MCF 10A (cell line): ENCODE measurements around the gene SESTD1. TPM values are rescaled to one million over a fixed set of nuclear protein-coding genes. Genes with fewer than 3 reads are reported as not detected.

Experiments
- BruUV-seq: library from RNA; stranded (reverse); fragments of 400-500 nt; replicated peaks from 2 replicates; lab custom pipeline; 2021; lab: Mats Ljungman, UMichigan
- CTCF ChIA-PET: fragments of 300-600 bp; sonication (Branson Sonifier 250); formaldehyde crosslinking; extraction: SDS; loops from one replicate; lab custom pipeline; 2021; ENCODE audit warnings: antibody characterized with exemption, inconsistent platforms; lab: Yijun Ruan, JAX
- POLR2A ChIA-PET: fragments of 300-600, 350-650 bp; sonication (Branson Sonifier 250); formaldehyde crosslinking; extraction: SDS; loops from one replicate; lab custom pipeline; 2020; ENCODE audit warnings: antibody characterized with exemption, inconsistent platforms; lab: Yijun Ruan, JAX
- DNase-seq: peaks from one replicate; pipeline ENCODE4 v3.0.0-alpha.2; 2018; ENCODE audit not compliant: unreplicated experiment
- H3K27ac Mint-ChIP-seq: one replicate; pipeline ENCODE4 v1.8.0; 2022; ENCODE audit warnings: mild to moderate bottlenecking, low read depth, mixed read lengths; ENCODE audit not compliant: unreplicated experiment
- H3K27me3 Mint-ChIP-seq: one replicate; pipeline ENCODE4 v1.8.0; 2022; ENCODE audit warnings: mixed read lengths; ENCODE audit not compliant: insufficient read depth, unreplicated experiment
- H3K36me3 Mint-ChIP-seq: one replicate; pipeline ENCODE4 v1.8.0; 2022; ENCODE audit warnings: mild to moderate bottlenecking, moderate library complexity, mixed read lengths; ENCODE audit not compliant: insufficient read depth, unreplicated experiment
- H3K4me1 Mint-ChIP-seq: one replicate; pipeline ENCODE4 v1.8.0; 2022; ENCODE audit warnings: mixed read lengths; ENCODE audit not compliant: insufficient read depth, unreplicated experiment
- H3K4me3 Mint-ChIP-seq: one replicate; pipeline ENCODE4 v1.8.0; 2022; ENCODE audit warnings: mild to moderate bottlenecking, moderate library complexity, mixed read lengths; ENCODE audit not compliant: unreplicated experiment
- H3K9me3 Mint-ChIP-seq: one replicate; pipeline ENCODE4 v1.8.0; 2022; ENCODE audit warnings: mixed read lengths; ENCODE audit not compliant: unreplicated experiment
- CTCF ChIP-seq: fragments of 200-600 bp; IDR thresholded peaks from one replicate; pipeline ENCODE4 v1.8.0; 2022; ENCODE audit warnings: antibody characterized with exemption, mild to moderate bottlenecking; ENCODE audit not compliant: unreplicated experiment
- intact Hi-C: fragments of 100-400 bp; cut with micrococcal nuclease; formaldehyde crosslinking; loops from 2 replicates; pipeline ENCODE4 v1.14.1; 2022
- total RNA-seq: library from RNA; stranded (reverse); gene quantifications from 2 replicates; pipeline ENCODE4 v1.2.3, GENCODE V29; 2022

SESTD1 gene
- total RNA-seq, 1 experiment from 2014 or later: 43.0 TPM

- ChIA-PET POLR2A (no interaction called here), CTCF (interaction anchor here (0.6 to 1.0 kb wide), 2 partner anchors 255 to 328 kb away, joined by 3 read pairs; no protein-coding TSS in a partner anchor)
- no peak for TF ChIP-seq CTCF
- intact Hi-C loops: no loop called here
- no peaks in the 10 kb centered on the region for H3K27me3 Mint-ChIP-seq
- no peak overlapping the region for H3K4me3 Mint-ChIP-seq
- no peaks in the 10 kb centered on the region for H3K4me1 Mint-ChIP-seq
- peaks cover 33% of the 10 kb centered on the region for H3K36me3 Mint-ChIP-seq
- BruUV-seq: no TSS peak
- no peak overlapping the region for H3K27ac Mint-ChIP-seq
- H3K9me3 Mint-ChIP-seq: no peaks in the 10 kb centered on the region
- no peak for DNase-seq
These were observed 141.4 kb downstream of the SESTD1 start for GRCh38 chr2:179123272-179123662.

- Mint-ChIP-seq H3K27ac (peak overlapping the region; percentile 37), H3K4me1 (peaks cover 38% of the 10 kb centered on the region), H3K36me3 (peaks cover 42% of the 10 kb centered on the region), H3K27me3 (no peaks in the 10 kb centered on the region), H3K4me3 (no peak overlapping the region), H3K9me3 (no peaks in the 10 kb centered on the region)
- BruUV-seq: no TSS peak
- ChIA-PET POLR2A (interaction anchor here (0.7 kb wide), 1 partner anchor 230 kb away, joined by 3 read pairs; no protein-coding TSS in a partner anchor), CTCF (interaction anchor here (0.6 kb wide), 1 partner anchor 347 kb away, joined by 3 read pairs; no protein-coding TSS in a partner anchor)
- DNase-seq: no peak
- intact Hi-C loops: no loop called here
- TF ChIP-seq CTCF: no peak
These were observed 156.9 kb downstream of the SESTD1 start for GRCh38 chr2:179107737-179108136.

GRCh38 chr2:179106676-179107428, 157.8 kb downstream of the SESTD1 start:
- H3K27ac Mint-ChIP-seq: peak overlapping the region; percentile 91
- TF ChIP-seq CTCF: no peak
- intact Hi-C loops: no loop called here
- no peaks in the 10 kb centered on the region for H3K27me3 Mint-ChIP-seq
- no peaks in the 10 kb centered on the region for H3K9me3 Mint-ChIP-seq
- ChIA-PET CTCF (interaction anchor here (0.6 to 1.4 kb wide), 5 partner anchors 23 to 346 kb away, joined by 3 to 6 read pairs (median 3); no protein-coding TSS in a partner anchor), POLR2A (interaction anchor here (0.6 to 1.2 kb wide), 4 partner anchors 10 to 368 kb away, joined by 3 to 4 read pairs (median 3); no protein-coding TSS in a partner anchor)
- peaks cover 38% of the 10 kb centered on the region for H3K4me1 Mint-ChIP-seq
- H3K4me3 Mint-ChIP-seq: peak overlapping the region; percentile 33
- peaks cover 33% of the 10 kb centered on the region for H3K36me3 Mint-ChIP-seq
- no TSS peak for BruUV-seq
- DNase-seq: peak; percentile 97

GRCh38 chr2:179106342-179106675, 158.3 kb downstream of the SESTD1 start:
- TF ChIP-seq CTCF: no peak
- Mint-ChIP-seq H3K9me3 (no peaks in the 10 kb centered on the region), H3K27ac (peak overlapping the region; percentile 91), H3K4me3 (no peak overlapping the region), H3K36me3 (peaks cover 28% of the 10 kb centered on the region), H3K27me3 (no peaks in the 10 kb centered on the region), H3K4me1 (peaks cover 38% of the 10 kb centered on the region)
- intact Hi-C loops: no loop called here
- ChIA-PET POLR2A (interaction anchor here (0.6 to 1.2 kb wide), 4 partner anchors 9 to 368 kb away, joined by 3 to 4 read pairs (median 3); no protein-coding TSS in a partner anchor), CTCF (interaction anchor here (1.0 to 1.4 kb wide), 2 partner anchors 23 to 86 kb away, joined by 3 to 6 read pairs; no protein-coding TSS in a partner anchor)
- DNase-seq: no peak
- no TSS peak for BruUV-seq
